Hepatocyte (in vitro differentiated cells): ENCODE data around the gene SLC22A23.

Source experiments
- CTCF ChIP-seq: fragments of 200-600 bp; sonication (generic); IDR thresholded peaks from 2 replicates; pipeline ENCODE4 v1.5.1; 2016; ENCODE audit warnings: antibody characterized with exemption, mild to moderate bottlenecking; ENCODE audit not compliant: poor library complexity
- EZH2 ChIP-seq: fragments of 200-600 bp; sonication (generic); IDR thresholded peaks from 2 replicates; pipeline ENCODE4 v1.6.1; 2016; ENCODE audit warnings: antibody characterized with exemption, mild to moderate bottlenecking, borderline replicate concordance
- EZH2phosphoT487 ChIP-seq: fragments of 200-600 bp; sonication (generic); IDR thresholded peaks from one replicate; pipeline ENCODE4 v1.6.1; 2018; ENCODE audit warnings: antibody characterized with exemption, mild to moderate bottlenecking, low read depth, moderate library complexity; ENCODE audit not compliant: unreplicated experiment, severe bottlenecking

DNA sequence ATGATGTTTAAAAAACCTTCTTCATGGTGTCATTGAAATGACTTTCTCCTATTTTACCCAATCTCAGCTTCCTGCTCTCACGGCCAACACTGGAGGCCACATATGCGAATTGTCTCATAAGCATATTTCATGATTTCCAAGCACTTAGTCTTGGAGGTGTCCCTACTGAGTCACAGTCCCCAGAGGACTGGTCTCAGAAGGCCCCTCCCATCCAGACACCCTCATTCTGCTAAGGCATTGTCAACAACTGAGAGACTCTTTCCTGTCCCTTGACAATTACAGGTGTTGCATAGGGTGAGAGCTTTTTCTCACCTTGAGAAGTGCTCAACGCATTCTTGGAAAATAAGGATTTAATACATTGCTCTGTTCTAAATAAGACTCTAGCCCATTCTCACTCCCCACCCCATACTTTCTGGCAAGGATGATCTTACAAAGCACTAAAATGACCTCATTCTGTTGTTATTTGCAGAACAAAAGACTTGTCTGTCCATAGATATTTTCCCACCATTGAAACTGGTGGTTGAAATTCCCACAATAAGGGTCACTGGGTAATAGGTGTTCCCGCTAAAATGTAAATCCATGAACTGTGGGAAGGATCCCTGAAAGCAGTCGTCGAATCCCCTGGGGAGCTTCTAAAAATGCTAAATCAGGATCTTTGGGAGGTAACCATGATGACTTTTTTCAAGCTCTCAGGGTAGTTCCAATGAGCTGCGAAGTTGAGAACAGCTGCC is 32.3 kb upstream of the SLC22A23 start:
- no peak for TF ChIP-seq CTCF
- TF ChIP-seq EZH2 = no peak
- no peak for TF ChIP-seq EZH2phosphoT487
